Peyer's patch (tissue), 4 donors: ENCODE results near the gene WASHC2C. TPM values are rescaled to one million over a fixed set of nuclear protein-coding genes. Genes with fewer than 3 reads are reported as not detected.
"Not testable (repeated sequence)": the region's sequence is repeated elsewhere in the genome, so short reads cannot be mapped to it uniquely, and the experiment has no call there.

Experiments used
- DNase-seq, 3 donors: peaks; one replicate each; pipeline ENCODE4 v3.0.0-alpha.2; 2017 to 2019
- H3K27ac ChIP-seq, 4 donors: fragments of 200-600 bp; sonication (generic); one replicate each; pipeline ENCODE4 v1.5.1; 2016 to 2019
- H3K27me3 ChIP-seq, 2 donors: fragments of 200-600 bp; sonication (generic); one replicate each; pipeline ENCODE4 v1.5.1; 2019
- H3K36me3 ChIP-seq, 3 donors: fragments of 200-600 bp; sonication (generic); one replicate each; pipeline ENCODE4 v1.5.1; 2016 to 2019
- H3K4me1 ChIP-seq, 4 donors: fragments of 200-600 bp; sonication (generic); one replicate each; pipeline ENCODE4 v1.5.1; 2016 to 2019
- H3K4me3 ChIP-seq, 4 donors: fragments of 200-600 bp; sonication (generic); 1 replicate in 3 of 4; 2 replicates in 1 of 4; pipeline ENCODE4 v1.5.1; 2016 to 2019; ENCODE audit warnings: mild to moderate bottlenecking in 1 of 4
- H3K9me3 ChIP-seq, 4 donors: fragments of 200-600 bp; sonication (generic); one replicate each; pipeline ENCODE4 v1.5.1; 2016 to 2019; ENCODE audit warnings: mild to moderate bottlenecking in 1 of 4
- total RNA-seq, 4 donors: library from RNA; depleted of rRNA; stranded (reverse); fragments of >200 nt; gene quantifications; one replicate each; pipeline ENCODE4 v1.1.0, GENCODE V29; 2016
- TF ChIP-seq, protein P1 (sequence below), 6 experiments: fragments of 450-650 bp in 4 of 6; fragments of 200-600 bp in 2 of 6; sonication (generic) in 1 of 6; IDR thresholded peaks; one replicate each; pipeline ENCODE4 v1.5.1; 2017 to 2019; ENCODE audit warnings: antibody characterized with exemption in 6 of 6, mild to moderate bottlenecking in 3 of 6, moderate library complexity in 1 of 6

Gene WASHC2C
- total RNA-seq, 4 donors from 2014 or later: 40.3 to 70.6 (median 57.7) TPM

DNA sequence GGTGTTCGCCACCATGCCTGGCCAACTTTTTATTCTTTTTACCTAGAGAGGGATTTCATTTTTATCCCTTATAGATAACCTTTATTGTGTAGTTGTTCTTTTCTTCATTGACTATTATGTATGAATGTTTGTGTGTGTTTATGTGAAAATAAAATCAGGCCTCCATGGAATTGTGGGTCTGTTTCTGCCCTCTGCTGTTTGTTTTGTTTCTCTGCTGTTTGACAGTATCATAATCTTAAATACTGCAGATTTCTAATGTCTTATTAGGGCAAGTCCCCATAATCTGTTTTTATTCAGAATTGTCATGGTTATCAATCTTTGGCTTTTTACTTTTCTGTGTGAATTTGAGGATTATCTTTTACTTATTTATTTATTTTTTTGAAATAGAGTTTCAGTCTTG lies 7.8 kb downstream of the WASHC2C start:
- H3K4me1 ChIP-seq, H3K9me3 ChIP-seq, DNase-seq, H3K27me3 ChIP-seq, H3K4me3 ChIP-seq, H3K27ac ChIP-seq: not testable (repeated sequence)
- TF ChIP-seq, protein P1, sequence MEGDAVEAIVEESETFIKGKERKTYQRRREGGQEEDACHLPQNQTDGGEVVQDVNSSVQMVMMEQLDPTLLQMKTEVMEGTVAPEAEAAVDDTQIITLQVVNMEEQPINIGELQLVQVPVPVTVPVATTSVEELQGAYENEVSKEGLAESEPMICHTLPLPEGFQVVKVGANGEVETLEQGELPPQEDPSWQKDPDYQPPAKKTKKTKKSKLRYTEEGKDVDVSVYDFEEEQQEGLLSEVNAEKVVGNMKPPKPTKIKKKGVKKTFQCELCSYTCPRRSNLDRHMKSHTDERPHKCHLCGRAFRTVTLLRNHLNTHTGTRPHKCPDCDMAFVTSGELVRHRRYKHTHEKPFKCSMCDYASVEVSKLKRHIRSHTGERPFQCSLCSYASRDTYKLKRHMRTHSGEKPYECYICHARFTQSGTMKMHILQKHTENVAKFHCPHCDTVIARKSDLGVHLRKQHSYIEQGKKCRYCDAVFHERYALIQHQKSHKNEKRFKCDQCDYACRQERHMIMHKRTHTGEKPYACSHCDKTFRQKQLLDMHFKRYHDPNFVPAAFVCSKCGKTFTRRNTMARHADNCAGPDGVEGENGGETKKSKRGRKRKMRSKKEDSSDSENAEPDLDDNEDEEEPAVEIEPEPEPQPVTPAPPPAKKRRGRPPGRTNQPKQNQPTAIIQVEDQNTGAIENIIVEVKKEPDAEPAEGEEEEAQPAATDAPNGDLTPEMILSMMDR (IDR thresholded peaks at IDR 0.05): peak in 2 of 6 experiments; percentile 14 to 26
- peaks cover 0 to 10% (median 0%) of the 10 kb centered on the region in 3 donors for H3K36me3 ChIP-seq

GRCh38 chr10:45741559-45741958 lies 14.5 kb downstream of the WASHC2C start:
- H3K4me3 ChIP-seq, H3K27me3 ChIP-seq, DNase-seq, H3K4me1 ChIP-seq, H3K9me3 ChIP-seq, H3K27ac ChIP-seq, H3K36me3 ChIP-seq: not testable (repeated sequence)

DNA sequence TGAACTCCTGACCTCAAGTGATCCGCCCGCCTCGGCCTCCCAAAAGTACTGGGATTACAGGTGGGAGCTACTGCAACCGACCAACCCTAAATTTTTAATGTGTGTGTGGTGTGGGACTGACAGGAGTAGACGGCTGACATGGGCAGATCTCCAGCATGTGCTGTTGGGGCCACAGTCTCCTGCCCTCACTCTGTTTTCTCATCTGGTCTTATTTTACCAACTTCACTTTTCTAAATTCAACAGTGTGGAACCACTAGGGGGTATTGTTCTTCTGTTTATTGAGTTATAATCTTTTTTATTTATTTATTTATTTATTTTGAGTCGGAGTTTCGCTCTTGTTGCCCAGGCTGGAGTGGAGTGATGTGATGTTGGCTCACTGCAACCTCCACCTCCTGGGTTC lies 14.9 kb downstream of the WASHC2C start:
- DNase-seq, H3K4me3 ChIP-seq, H3K36me3 ChIP-seq, H3K27me3 ChIP-seq, H3K27ac ChIP-seq, H3K4me1 ChIP-seq, H3K9me3 ChIP-seq: not testable (repeated sequence)

GRCh38 chr10:45751141-45751540 lies 24.1 kb downstream of the WASHC2C start:
- H3K27ac ChIP-seq, H3K4me3 ChIP-seq, H3K9me3 ChIP-seq, H3K27me3 ChIP-seq, DNase-seq, H3K4me1 ChIP-seq: not testable (repeated sequence)
- peaks cover 0 to 36% (median 0%) of the 10 kb centered on the region in 3 donors for H3K36me3 ChIP-seq

- H3K27me3 ChIP-seq, H3K4me1 ChIP-seq, H3K9me3 ChIP-seq, H3K27ac ChIP-seq, H3K4me3 ChIP-seq, DNase-seq: not testable (repeated sequence)
- peaks cover 0 to 31% (median 0%) of the 10 kb centered on the region in 3 donors for H3K36me3 ChIP-seq
Measured at GRCh38 chr10:45752210-45752609, 25.1 kb downstream of the WASHC2C start.

DNA sequence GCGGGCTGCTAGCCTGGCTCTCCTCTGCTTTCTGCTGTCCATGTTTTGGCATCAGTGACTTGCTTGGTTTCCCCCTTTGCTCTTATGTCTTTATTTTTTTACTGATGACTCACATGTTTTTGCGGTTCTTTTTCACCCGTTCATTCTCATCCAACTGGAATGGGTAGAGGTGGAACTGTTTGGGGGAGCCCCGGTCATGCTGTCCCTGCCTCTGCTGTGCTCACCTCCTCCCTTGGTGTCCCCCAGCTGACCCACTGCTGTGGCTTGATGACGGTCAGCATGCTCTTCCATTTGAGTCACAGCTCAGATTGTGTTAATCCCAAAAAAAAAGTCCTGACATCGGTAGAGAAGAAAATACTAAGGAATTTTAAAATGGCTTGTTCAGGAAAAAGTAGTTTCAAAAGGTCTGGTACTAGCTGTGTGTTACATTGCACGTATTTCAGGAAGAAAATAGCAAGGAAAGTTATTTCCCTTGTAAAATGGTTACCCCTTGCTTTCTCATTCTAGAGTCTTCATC lies 27.0 kb downstream of the WASHC2C start:
- DNase-seq, H3K4me3 ChIP-seq, H3K27me3 ChIP-seq, H3K4me1 ChIP-seq, H3K9me3 ChIP-seq, H3K27ac ChIP-seq: not testable (repeated sequence)
- peaks cover 0 to 35% (median 0%) of the 10 kb centered on the region in 3 donors for H3K36me3 ChIP-seq

- H3K36me3 ChIP-seq: peaks cover 0 to 38% (median 0%) of the 10 kb centered on the region in 3 donors
- H3K4me3 ChIP-seq, H3K9me3 ChIP-seq, H3K27ac ChIP-seq, H3K27me3 ChIP-seq, DNase-seq, H3K4me1 ChIP-seq: not testable (repeated sequence)
Measured at GRCh38 chr10:45755083-45755482, 28.0 kb downstream of the WASHC2C start.

DNA sequence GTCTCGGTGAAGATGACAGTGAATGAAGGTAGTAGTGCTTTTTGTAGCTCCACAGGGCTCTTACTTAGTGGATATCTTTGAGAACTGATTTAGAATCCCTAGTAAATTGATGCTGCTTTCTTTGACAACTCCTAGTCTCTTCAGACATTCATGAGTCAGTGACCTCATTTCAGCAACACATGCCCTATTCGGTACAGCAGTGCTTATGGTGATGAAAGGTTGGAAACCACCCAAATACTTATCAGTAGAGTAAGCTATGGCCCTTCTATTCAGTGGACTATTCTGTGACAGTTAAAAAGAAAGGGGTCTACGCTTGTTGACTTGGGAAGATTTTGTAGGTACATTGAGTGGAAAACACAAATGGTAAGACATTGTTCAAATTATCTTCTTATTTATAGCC lies 29.0 kb downstream of the WASHC2C start:
- H3K36me3 ChIP-seq: peaks cover 0 to 33% (median 0%) of the 10 kb centered on the region in 3 donors
- H3K4me3 ChIP-seq: not testable (repeated sequence)

DNA sequence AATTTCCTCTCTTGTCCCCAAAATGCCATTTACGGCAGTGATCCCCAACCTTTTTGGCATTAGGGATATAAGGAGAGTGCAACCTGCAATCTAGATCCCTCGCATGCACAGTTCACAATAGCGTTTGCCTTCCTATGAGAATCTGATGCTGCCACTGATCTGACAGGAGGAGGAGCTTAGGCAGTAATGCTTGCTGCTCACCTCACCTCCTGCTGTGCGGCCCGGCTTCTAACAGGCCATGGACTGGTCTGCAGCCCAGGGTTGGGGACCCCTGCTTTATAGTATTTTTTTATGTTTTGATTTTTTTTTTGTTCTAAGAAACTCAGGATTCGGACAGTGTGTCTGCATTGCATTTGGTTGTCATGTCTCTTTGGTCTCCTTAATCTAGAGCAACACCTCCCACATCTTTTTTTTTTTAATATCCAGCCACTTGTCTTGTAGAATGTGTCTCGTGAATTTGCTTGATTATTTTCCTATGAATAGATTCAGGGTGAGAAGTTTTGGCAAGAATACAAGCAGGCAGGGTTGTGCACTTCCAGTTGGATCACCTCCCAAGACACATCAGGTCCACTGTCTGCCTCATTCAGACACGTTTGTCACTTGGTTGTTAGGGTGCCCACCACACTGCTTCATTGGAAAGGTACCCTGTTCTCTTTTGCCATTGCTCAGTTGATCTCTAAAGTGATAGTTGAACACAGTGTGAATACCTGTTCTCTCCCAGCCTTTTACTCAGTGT lies 30.8 kb downstream of the WASHC2C start:
- H3K4me1 ChIP-seq, H3K9me3 ChIP-seq, H3K27me3 ChIP-seq, H3K4me3 ChIP-seq, H3K27ac ChIP-seq, DNase-seq: not testable (repeated sequence)
- peaks cover 0 to 29% (median 0%) of the 10 kb centered on the region in 3 donors for H3K36me3 ChIP-seq

More for the DNA sequence above, 29.0 kb downstream of the WASHC2C start:
- not testable (repeated sequence) for H3K9me3 ChIP-seq, H3K27ac ChIP-seq, DNase-seq, H3K4me1 ChIP-seq, H3K27me3 ChIP-seq

GRCh38 chr10:45761622-45762021 lies 34.6 kb downstream of the WASHC2C start:
- H3K36me3 ChIP-seq: peaks cover 0 to 13% (median 0%) of the 10 kb centered on the region in 3 donors

DNA sequence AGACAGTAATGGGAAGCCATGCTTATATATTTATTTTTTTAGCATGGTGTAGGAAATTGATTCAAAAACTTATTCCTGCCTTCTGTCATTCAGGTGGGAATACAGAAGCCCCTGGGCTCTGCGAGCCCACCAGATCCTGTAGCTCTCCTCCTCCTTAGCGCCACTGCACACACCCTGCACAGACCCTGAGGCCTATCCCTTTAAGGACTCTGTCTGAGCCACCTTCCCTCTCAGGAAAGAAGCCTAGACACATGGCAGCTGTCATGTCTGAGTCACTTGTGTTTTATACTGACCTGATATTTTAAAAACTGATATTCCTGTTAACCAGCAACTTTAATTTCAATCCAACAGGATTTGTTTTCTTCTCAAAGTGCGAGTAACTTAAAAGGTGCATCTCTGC lies 36.0 kb downstream of the WASHC2C start:
- not testable (repeated sequence) for H3K4me3 ChIP-seq, H3K9me3 ChIP-seq, H3K36me3 ChIP-seq, H3K27ac ChIP-seq, DNase-seq, H3K27me3 ChIP-seq, H3K4me1 ChIP-seq

More at GRCh38 chr10:45761622-45762021, 34.6 kb downstream of the WASHC2C start:
- not testable (repeated sequence) for H3K9me3 ChIP-seq, H3K27me3 ChIP-seq, H3K4me1 ChIP-seq, DNase-seq, H3K4me3 ChIP-seq, H3K27ac ChIP-seq

GRCh38 chr10:45768334-45768733 lies 41.3 kb downstream of the WASHC2C start:
- DNase-seq, H3K4me3 ChIP-seq, H3K36me3 ChIP-seq, H3K27me3 ChIP-seq, H3K9me3 ChIP-seq, H3K4me1 ChIP-seq, H3K27ac ChIP-seq: not testable (repeated sequence)

- DNase-seq, H3K4me1 ChIP-seq, H3K27me3 ChIP-seq, H3K27ac ChIP-seq, H3K9me3 ChIP-seq, H3K36me3 ChIP-seq, H3K4me3 ChIP-seq: not testable (repeated sequence)
Measured at GRCh38 chr10:45771757-45772461, 44.8 kb downstream of the WASHC2C start.

DNA sequence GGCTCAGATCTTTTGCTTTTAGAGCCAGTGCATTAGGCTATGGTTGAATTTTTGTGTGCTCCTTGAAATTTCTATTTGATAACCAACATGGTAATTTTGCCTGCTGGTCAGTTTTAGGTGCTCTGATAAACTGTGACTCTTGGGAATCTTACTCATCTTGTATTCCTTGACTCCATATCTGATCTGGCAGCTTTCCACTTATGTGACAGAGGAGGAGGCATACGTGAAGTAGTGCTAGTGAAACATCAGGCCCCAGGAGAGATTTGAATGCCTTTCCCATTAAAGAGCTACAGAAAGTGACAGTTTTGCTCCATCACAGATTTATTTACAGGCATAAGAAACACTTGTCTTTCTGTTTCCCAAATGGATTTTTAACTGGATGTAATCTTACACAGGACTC lies 59.2 kb downstream of the WASHC2C start:
- DNase-seq, H3K9me3 ChIP-seq, H3K27ac ChIP-seq, H3K4me1 ChIP-seq, H3K4me3 ChIP-seq, H3K27me3 ChIP-seq: not testable (repeated sequence)
- peaks cover 0 to 41% (median 0%) of the 10 kb centered on the region in 3 donors for H3K36me3 ChIP-seq
